ENCODE measurements around the gene CPA1. TPM values are rescaled to one million over a fixed set of nuclear protein-coding genes. Genes with fewer than 3 reads are reported as not detected.
A peak's percentile ranks its signal among the peaks of the same experiment; 100 is the strongest.

The CPA1 gene
- total RNA-seq, 1 donor from 2014 or later: not detected

- Histone ChIP-seq H3K4me3 (ENCODE audit: low read depth, low read length) (no peak overlapping the region), H3K27me3 (ENCODE audit: control insufficient read depth, insufficient read depth, low read length) (no peaks in the 10 kb centered on the region), H3K36me3 (ENCODE audit: control insufficient read depth, insufficient read depth, low read length) (no peaks in the 10 kb centered on the region)
- DNase-seq (ENCODE audit: low read depth) (peak; percentile 99), FAIRE-seq (peak; percentile 95)
- TF ChIP-seq CTCF (IDR thresholded peaks at IDR 0.05; ENCODE audit: insufficient read depth, low read length, severe bottlenecking): no peak
These were observed 17.1 kb upstream of the CPA1 start for GRCh38 chr7:130363026-130363847.

GRCh38 chr7:130364451-130364850 is 15.8 kb upstream of the CPA1 start:
- FAIRE-seq (no peak), DNase-seq (ENCODE audit: low read depth) (no peak)
- no peaks in the 10 kb centered on the region for H3K36me3 ChIP-seq (ENCODE audit: control insufficient read depth, insufficient read depth, low read length)
- H3K4me3 ChIP-seq (ENCODE audit: low read depth, low read length): no peak overlapping the region
- TF ChIP-seq CTCF (IDR thresholded peaks at IDR 0.05; ENCODE audit: insufficient read depth, low read length, severe bottlenecking): no peak
- no peaks in the 10 kb centered on the region for H3K27me3 ChIP-seq (ENCODE audit: control insufficient read depth, insufficient read depth, low read length)

GRCh38 chr7:130365088-130365487 is 15.2 kb upstream of the CPA1 start:
- TF ChIP-seq CTCF (IDR thresholded peaks at IDR 0.05; ENCODE audit: insufficient read depth, low read length, severe bottlenecking): no peak
- FAIRE-seq (no peak), DNase-seq (ENCODE audit: low read depth) (no peak)
- Histone ChIP-seq H3K27me3 (ENCODE audit: control insufficient read depth, insufficient read depth, low read length) (no peaks in the 10 kb centered on the region), H3K36me3 (ENCODE audit: control insufficient read depth, insufficient read depth, low read length) (no peaks in the 10 kb centered on the region), H3K4me3 (ENCODE audit: low read depth, low read length) (no peak overlapping the region)

- peak; percentile 59 for DNase-seq (ENCODE audit: low read depth)
- no peak overlapping the region for H3K4me3 ChIP-seq (ENCODE audit: low read depth, low read length)
- no peaks in the 10 kb centered on the region for H3K36me3 ChIP-seq (ENCODE audit: control insufficient read depth, insufficient read depth, low read length)
- no peak for TF ChIP-seq CTCF (IDR thresholded peaks at IDR 0.05; ENCODE audit: insufficient read depth, low read length, severe bottlenecking)
- no peak for FAIRE-seq
- no peaks in the 10 kb centered on the region for H3K27me3 ChIP-seq (ENCODE audit: control insufficient read depth, insufficient read depth, low read length)
These were observed 14.5 kb upstream of the CPA1 start for GRCh38 chr7:130365511-130366441.

GRCh38 chr7:130366564-130366963 is 13.7 kb upstream of the CPA1 start:
- DNase-seq (ENCODE audit: low read depth): no peak
- no peaks in the 10 kb centered on the region for H3K36me3 ChIP-seq (ENCODE audit: control insufficient read depth, insufficient read depth, low read length)
- H3K4me3 ChIP-seq (ENCODE audit: low read depth, low read length): no peak overlapping the region
- no peaks in the 10 kb centered on the region for H3K27me3 ChIP-seq (ENCODE audit: control insufficient read depth, insufficient read depth, low read length)
- no peak for TF ChIP-seq CTCF (IDR thresholded peaks at IDR 0.05; ENCODE audit: insufficient read depth, low read length, severe bottlenecking)
- FAIRE-seq: no peak

Data from bronchial epithelial cell (primary cell).